ENCODE data around the gene ACSL6. TPM values are rescaled to one million over a fixed set of nuclear protein-coding genes. Genes with fewer than 3 reads are reported as not detected.

The ACSL6 gene
- total RNA-seq, 1 donor = not detected

DNA sequence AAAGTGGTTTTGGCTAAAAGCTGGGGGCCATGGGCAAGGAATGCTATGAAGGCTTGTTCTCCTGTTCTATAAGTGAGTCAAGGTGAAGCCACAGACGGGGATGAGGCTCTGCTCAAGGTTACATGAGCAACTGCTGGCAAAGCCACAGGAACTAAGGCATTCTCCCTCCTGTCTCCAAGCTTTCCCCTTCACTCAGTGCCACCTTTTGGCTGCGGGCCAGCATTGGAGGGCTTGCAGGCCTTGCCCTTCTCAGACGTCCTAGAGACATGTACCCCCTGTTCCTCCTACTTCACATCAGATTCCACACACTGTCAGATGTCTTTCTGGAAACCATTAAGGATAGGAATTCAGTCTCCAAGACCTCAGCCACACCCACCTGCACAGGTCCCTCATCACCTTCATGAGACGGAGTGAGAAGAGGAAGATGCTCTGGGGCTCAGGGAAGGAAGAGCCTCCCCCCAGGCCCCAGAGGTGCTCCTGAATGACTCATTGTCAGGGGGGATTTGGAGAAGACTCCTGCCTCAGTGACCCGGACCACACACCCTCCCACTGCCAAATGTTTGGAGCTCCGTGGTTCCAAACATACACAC, 45.5 kb downstream of the ACSL6 start:
- H3K4me3 ChIP-seq (ENCODE audit: low read depth, low read length) = no peak overlapping the region
- TF ChIP-seq, protein P1, sequence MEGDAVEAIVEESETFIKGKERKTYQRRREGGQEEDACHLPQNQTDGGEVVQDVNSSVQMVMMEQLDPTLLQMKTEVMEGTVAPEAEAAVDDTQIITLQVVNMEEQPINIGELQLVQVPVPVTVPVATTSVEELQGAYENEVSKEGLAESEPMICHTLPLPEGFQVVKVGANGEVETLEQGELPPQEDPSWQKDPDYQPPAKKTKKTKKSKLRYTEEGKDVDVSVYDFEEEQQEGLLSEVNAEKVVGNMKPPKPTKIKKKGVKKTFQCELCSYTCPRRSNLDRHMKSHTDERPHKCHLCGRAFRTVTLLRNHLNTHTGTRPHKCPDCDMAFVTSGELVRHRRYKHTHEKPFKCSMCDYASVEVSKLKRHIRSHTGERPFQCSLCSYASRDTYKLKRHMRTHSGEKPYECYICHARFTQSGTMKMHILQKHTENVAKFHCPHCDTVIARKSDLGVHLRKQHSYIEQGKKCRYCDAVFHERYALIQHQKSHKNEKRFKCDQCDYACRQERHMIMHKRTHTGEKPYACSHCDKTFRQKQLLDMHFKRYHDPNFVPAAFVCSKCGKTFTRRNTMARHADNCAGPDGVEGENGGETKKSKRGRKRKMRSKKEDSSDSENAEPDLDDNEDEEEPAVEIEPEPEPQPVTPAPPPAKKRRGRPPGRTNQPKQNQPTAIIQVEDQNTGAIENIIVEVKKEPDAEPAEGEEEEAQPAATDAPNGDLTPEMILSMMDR (IDR thresholded peaks at IDR 0.05; ENCODE audit: insufficient read depth, low read length) = no peak
- no peak for DNase-seq (ENCODE audit: low read depth)

DNA sequence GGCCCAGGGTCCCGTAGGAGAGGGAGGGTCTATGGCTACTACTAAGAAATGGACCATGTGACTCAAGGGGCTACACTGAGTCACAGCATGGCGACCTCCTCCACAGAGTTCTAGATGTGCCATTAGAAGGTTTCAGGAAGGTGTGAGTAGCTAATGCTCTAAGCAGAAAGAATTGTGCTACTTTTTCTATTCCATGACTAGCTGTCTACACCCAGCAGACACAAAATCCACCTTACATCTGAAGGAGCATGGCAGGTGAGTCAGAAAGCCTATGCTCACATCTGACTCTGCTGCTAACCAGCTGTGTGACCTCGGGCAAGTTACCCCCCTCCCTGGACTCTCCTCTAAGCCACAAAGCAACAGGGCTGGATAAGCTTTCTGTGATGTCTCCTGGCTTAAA, 51.6 kb downstream of the ACSL6 start:
- TF ChIP-seq, protein P1 (IDR thresholded peaks at IDR 0.05; ENCODE audit: insufficient read depth, low read length) = no peak
- no peak for DNase-seq (ENCODE audit: low read depth)
- no peak overlapping the region for H3K4me3 ChIP-seq (ENCODE audit: low read depth, low read length)

DNA sequence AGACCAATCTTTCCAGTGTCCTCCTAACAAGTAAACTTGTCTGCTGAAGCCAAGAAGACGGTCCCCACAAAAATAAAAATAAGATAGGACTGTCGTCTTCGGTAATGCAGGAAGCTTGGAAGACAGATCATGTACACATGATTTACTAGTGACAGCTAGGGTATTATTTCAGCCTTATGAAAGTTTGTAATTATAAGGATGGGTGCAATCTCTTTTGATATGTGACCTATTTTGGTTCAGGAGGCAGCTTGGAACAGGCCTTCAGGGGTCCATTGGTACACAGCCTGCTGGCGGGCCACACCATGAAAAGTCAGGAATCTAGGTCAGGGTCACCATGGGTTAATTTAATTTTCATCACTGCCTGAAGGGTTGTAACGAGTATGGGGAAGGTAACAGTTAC, 52.3 kb downstream of the ACSL6 start:
- TF ChIP-seq, protein P1 (IDR thresholded peaks at IDR 0.05; ENCODE audit: insufficient read depth, low read length) = no peak
- no peak overlapping the region for H3K4me3 ChIP-seq (ENCODE audit: low read depth, low read length)
- DNase-seq (ENCODE audit: low read depth) = no peak

DNA sequence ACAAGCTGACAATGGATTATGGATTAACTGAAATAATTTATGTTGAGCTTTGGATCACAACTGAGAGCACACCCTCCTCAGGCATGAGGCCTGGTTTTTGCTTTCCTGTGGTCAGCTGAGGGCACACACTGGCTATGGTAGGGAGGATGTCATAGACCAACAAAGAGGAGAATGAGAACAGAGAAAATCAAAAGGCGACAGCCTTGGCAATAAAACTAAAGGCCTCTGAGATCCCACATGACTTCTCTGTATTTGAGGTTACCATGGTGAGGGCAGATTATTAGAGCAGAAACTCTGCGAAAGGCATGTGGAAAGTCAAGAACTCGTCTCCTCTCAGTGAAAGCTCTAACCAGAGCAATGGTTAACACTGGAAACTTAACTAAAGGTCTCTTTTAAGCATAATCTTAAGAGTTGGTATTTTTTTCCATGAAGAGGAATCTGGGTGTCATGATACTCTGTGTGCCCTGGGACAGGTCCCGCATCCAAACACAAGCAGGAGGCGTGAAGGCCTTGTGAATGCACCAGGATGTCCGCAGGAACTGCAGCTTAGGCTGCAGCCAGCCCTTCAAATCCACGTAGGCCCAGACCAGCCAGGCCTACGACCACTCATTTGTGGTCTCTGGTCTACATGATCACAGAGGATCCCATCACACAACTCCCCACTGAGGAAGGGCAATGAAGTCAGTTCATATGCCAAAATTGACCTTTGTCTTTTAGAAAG, 53.6 kb downstream of the ACSL6 start:
- H3K4me3 ChIP-seq (ENCODE audit: low read depth, low read length) = no peak overlapping the region
- no peak for DNase-seq (ENCODE audit: low read depth)

DNA sequence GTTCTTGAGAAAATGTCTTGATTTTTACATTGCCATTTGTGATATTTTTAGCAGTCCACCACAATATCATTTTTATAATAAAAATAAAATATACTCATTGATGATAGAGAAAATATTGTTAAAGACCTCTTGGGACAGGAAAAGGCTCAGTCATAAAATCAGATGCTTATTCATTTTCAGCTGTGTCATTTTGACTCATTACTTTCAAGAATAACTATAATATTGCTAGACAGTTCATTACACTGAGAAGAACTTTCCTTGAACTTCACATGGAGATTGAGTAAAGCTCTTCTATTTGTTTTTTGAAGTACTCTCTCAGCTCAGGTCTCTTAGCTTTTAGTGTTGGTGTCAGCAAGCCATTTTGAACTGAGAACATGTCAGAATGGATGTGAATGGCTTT, 57.5 kb downstream of the ACSL6 start:
- TF ChIP-seq, protein P1 (IDR thresholded peaks at IDR 0.05; ENCODE audit: insufficient read depth, low read length) = no peak
- DNase-seq (ENCODE audit: low read depth) = no peak

More for the DNA sequence above, 53.6 kb downstream of the ACSL6 start:
- TF ChIP-seq, protein P1 (IDR thresholded peaks at IDR 0.05; ENCODE audit: insufficient read depth, low read length) = no peak

DNA sequence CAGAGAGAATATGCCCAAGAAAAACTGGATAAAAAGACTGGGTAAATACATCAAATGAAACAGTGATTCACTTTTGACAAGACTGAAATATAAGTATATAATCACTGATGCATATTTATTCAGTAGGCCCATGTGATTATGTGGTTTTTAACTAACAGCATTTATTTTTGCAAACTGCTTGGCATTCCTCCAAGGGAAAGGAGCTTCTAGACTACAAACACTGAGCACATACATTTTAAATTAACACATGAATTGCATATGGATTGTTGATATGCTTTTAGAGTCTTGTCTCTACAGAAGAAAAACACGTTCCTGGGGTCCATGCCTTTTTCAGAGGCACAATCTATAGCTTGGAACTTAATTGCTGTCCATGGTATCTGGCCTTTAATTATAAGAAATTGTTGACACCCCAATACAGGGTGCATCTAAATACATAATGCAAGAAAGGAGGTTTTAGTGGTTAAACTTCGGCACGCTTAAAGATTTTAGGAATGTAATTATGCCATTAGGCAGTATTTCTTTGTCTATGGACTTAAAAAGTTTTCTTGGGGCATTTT, 59.1 kb downstream of the ACSL6 start:
- TF ChIP-seq, protein P1 (IDR thresholded peaks at IDR 0.05; ENCODE audit: insufficient read depth, low read length) = no peak
- no peak overlapping the region for H3K4me3 ChIP-seq (ENCODE audit: low read depth, low read length)
- peak; percentile 2 for DNase-seq (ENCODE audit: low read depth)

More for the DNA sequence above, 57.5 kb downstream of the ACSL6 start:
- H3K4me3 ChIP-seq (ENCODE audit: low read depth, low read length) = no peak overlapping the region

All from fibroblast of the aortic adventitia (primary cell).